Activated CD4-positive, CD25-positive, alpha-beta regulatory T cell treated with anti-CD3 and anti-CD28 coated beads, Interleukin-2, amount 50 U/mL, for 72 hours (primary cell): ENCODE measurements around the gene EPS8L2.

ENCODE experiments used
- DNase-seq: peaks from one replicate; pipeline ENCODE4 v3.0.0; 2021

The EPS8L2 gene

DNA sequence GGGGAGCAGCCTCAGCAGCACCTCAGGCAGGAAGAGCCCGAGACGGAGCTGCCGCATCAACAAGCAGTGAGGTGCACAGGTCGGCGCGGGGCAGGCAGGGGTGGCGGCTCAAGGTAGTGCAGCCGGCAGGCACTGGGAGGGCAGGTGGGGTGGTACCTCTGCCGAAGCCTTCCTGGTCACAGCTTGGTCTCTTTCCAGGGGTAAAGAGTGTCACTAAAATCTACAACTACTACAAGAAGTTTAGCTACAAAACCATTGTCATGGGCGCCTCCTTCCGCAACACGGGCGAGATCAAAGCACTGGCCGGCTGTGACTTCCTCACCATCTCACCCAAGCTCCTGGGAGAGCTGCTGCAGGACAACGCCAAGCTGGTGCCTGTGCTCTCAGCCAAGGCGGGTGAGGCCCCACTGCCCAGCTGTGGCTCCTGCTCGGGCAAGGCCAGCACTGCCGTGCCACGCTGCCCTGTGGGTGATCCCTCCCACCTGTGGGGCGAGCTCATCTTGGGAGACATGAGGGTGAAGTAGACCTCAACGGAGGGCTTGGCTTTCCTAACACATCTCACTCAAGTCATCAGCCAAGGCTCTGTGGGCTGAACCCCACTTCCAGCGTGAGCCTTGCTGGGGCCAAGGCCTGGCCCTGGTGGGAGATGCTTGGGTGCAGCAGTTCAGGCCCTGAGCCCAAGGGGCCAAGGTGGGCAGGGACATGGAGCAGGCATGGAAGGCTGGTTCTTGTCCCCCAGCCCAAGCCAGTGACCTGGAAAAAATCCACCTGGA lies 57.7 kb downstream of the EPS8L2 start:
- DNase-seq: no peak

DNA sequence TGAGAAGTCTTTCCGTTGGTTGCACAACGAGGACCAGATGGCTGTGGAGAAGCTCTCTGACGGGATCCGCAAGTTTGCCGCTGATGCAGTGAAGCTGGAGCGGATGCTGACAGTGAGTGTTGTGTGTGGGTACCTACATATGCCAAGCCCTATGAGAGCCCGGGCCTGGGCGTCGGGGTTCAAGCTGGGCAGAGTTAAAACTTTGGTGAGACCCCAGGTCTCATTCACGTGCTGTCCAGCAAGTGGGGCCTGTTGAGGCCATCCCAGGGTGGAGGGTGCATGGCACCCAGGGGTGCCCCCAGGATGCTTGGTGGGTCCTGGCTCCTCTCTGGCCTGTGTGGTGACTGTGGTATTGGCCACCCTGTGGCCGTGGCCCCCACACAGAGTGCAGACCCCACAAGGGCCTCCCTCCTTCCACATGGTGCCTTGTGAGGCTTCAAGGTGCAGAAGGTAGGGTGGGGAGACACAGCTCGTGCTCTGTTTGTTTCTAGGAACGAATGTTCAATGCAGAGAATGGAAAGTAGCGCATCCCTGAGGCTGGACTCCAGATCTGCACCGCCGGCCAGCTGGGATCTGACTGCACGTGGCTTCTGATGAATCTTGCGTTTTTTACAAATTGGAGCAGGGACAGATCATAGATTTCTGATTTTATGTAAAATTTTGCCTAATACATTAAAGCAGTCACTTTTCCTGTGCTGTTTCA lies 58.4 kb downstream of the EPS8L2 start:
- no peak for DNase-seq

DNA sequence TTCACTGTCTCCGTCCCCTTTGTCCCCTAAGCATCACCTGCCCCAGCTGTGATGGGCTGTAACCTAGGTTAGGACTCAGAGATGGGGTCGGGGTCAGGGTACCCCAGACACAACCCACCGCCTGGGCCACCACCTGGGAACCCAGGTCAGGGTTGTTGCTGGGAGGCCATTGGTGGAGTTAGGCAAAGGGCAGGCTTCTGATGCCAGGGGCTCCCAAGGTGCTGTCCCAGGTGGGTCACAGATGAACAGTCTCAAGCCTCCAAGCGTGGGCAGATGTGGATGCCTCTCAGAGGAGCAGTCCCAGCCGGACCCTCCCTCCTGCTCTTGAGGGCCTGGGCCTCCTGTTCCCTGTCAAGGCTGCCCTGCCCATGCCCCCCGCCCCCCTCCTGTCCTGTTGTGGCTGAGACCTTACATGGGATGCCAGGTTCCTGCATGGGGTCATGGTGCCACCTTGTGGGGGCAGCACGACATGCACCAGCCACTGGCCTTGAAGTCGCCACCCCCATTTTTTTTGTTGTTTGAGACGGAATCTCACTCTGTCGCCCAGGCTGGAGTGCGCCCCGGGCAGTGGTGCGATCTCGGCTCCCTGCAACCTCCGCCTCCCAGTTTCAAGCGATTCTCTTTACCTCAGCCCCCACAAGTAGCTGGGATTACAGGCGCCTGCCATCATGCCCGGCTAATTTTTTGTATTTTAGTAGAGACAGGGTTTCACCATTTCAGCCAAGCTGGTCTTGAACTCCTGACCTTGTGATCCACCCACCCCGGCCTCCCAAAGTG lies 59.2 kb downstream of the EPS8L2 start:
- peak; percentile 47 for DNase-seq

DNA sequence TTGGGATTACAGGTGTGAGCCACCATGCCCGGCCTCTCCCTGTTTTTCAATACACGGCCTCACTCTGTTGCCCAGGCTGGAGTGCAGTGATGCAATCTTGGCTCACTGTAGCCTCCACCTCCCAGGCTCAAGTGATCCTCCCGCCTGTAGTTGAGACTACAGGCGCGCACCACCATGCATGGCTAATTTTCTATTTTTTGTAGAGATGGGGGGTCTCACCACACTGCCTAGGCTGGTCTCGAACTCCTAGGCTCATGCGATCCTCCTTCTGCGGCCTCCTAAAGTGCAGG lies 59.7 kb downstream of the EPS8L2 start:
- no peak for DNase-seq

DNA sequence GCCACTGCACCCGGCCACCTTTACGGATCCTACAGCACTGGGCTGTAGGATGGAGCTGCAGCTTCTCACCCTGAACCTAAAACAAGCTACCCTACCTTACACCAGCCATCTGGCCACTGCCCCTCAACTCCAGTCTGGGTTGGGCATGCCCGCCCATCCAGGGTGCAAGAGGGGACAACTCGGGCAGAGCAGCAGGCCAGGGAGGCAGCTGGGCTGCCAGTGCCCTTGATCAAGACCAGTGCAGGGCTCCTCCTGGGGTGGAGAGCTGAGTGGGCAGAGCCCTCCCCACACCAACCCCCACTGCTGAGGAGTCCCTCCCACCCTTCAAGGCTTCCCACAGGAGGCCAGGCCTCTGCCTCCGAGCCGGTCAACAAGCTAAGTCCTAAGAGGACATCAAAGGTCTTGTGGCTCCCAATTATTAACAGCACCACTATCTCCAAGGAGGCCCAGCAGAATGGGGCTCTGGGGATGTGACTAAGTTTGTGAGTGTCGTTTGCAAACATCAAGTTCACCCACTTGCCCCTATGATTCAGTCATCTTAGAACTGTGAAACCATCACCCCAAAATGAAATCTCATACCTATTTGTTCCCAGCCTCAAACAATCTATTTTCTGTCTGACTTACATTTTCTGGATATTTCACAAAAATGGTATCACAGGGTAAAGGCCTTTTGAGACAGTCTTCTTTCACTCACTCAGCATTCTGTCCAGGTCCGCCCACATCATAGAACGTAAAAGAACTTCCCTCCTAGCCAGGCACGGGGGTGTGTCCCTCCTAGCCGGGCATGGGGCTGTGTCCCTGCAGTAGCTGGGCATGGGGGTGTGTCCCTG lies 60.3 kb downstream of the EPS8L2 start:
- no peak for DNase-seq

DNA sequence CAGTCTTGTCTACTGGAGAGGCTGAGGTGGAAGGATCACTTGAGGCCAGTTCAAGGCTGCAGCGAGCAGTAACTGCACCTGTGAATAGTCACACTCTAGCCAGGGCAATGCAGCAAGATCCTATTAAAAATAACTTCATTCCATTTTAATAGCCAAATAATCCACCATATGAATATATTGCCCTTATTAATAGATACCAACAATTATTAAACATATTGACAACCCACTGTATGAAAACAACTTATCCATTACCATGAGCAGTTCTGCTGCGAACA lies 60.8 kb downstream of the EPS8L2 start:
- DNase-seq: no peak

DNA sequence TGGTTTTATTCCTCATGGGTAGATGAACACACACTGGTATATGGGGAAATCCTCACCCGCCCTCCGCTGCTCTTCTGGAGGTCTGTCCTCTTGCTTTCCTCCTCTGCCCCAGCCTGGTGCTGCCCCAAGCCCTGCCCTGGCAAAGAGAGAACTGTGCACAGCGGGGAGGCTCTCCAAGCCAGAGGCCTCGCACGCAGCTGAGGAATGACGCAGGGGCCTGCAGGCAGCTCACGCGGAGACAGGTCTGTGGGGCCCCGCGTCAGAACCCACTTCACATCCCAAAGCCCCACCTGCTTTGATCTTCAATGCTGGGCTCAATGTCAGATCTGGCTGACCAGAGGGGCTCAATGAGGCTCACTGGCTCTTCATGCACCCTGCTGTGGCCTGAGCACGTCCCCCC lies 61.2 kb downstream of the EPS8L2 start:
- no peak for DNase-seq

DNA sequence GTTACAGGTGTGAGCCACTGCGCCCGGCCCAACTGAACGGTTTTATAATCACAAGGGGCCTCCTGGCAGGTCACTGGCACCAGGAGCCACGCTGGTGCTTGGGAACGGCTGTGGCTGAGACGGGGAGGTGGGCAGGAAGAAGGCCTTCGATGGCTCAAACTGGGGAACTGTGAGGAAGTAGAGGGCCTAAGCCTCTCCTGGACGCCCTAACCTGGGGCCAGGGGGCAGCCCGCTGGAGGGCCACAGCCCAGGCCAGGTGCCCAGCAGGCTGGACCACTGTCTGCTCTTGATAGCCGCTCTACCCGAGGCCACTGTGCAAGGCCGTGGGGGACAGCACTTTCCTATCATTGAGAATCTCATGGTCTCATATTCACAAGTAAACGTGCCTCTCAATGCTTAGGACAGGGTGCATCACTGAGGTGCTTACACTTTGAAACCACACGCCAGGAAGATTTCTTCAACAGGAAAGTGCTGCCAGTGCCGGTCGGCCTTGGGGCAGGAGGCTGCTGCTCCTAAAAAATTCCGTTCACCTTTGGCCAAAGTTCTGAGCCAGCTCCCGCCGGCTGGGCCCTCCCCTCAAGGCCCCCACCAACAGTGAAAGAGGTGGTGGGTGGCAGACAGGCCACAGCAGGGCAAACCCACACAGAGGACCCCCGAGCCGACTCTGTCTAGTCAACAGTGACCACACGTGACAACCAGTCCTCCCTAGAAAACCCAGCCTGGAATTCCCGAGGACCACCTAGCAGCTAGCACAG lies 64.0 kb downstream of the EPS8L2 start:
- no peak for DNase-seq

DNA sequence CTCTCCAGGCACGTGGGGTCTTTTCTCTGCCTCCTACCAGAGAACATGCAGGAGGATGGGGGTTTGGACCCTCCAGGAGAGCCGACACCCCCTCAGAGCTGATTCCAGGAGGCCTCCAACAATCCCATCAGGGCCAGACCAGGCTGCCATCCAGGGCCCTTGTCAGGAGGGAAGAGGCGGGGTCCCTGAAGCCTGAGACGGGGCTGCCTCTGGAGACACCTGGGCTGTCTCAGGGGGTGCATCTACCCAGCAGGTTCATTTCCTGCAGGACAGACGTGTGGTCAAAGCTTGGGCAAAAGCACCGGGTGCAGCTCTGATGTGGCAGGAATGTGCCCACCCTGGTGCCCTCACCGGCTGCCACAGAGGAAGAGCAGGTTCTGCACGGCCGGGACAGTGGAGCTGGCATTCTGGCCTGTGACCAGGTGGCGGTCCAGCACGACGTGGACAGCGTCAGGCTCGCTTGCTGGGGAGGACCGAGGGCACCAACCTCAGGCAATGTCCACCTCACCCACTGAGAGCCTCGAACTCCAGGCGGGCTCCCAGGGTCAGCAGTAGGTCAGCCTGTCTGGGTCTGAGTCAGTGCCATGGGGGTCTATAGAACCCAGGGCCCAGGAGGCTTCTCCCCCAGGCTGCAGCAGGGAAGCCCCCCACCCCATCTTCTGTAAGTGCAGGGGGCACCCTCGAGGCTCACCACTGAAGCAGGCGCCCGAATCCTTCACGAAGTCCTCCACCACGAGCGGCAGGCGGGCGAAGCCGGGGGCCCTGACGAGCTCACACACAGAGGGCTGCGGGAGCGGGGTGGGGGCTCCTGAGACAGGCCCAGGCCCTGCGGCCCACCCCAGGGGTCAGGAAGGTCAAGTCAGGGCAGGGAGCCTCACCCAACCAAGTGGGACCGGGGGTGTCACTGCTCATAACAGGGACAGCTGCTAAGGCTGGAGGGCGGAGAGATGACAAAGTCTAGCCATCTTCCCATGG lies 64.9 kb downstream of the EPS8L2 start:
- no peak for DNase-seq

DNA sequence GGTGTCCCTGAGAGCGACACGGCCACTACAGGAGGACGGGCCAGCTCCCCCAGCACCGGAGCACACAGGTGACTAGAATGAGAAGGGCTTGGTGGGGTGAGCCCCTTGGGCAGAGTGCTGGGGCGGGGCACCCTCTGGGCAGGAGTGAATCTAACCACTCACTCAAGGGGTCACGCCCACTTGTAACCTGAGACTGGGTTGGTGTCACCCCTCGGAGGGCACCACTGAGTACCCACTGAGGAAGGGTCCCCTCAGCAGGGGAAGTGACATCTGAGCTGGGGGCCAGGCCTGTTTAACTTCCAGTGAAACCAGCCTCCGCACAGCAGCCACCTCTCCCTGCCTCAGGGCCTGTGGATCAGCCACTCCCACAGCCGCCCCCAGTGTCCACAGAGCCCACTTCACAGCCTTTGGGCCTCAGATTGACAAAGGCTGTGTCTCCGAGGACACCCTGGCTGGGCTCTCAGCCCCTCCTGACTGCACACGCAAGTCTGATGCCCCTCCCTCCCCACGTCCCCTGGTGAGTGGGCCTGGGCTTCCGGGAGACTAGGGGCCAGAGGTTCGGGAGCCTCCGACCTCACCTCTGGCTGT lies 65.7 kb downstream of the EPS8L2 start:
- DNase-seq: no peak

DNA sequence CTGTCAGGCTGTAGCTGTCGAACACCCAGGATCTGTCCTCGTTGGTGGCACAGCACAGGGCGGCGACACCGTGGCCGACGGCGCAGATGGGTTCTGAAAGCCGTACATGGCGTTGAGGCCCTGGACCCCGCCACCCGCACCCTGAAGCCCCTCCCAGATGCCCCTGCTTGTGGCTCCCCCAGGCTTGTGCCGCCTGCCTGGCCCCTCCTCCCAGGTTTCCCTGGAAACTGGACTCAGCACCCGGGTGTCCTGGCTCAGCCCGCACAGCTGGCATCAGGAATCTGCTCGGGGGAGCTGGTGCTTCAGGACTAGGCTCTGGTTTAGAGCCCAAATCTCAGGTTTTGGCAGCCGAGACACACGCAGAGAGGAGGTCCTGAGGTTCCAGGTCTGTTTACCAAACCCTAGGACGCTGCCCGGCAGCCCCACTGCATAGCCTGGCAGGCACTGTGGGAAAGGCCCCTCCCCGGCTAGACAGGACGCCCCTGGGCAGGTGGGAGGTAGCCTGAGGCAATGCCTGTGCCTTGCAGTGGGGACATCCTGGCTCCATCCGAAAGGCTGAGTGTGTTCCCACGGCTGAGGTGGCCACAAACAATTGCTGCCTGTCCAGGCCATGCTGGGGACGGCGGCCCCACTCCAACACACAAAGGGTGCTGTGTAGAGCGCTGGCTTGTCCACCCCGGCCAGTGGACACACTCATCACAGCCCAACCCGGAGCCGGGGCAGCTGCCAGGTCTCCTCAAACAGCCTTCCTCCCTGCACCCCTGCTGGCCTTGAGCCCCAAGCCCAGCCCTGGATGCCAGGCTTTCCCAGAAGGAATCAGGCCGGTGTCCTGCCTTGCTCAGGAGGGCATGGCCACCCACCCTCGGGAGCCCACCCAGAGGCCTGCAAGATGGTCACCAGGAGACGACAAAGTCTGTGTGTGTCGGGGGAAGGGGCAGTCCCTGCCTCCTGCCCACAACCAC lies 66.7 kb downstream of the EPS8L2 start:
- DNase-seq: no peak

DNA sequence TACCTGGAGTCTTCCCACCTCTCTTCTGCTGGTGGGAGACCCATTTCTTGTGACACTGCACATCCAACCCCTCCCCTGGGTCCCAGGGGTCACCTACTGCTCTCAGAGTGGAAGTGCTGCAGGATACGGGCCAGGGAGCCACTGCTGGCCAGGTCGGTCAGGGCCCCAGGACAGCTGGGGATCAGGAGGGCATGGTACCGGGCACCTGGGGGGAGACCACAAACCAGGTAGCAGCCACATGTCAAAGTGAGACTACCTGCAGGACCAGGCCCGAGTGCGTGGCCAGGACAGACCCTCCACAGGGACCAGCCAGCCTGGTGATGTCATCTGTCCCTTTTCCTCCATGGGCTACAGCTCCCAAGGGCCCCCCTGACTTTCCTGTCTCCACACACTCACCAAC lies 67.4 kb downstream of the EPS8L2 start:
- no peak for DNase-seq

DNA sequence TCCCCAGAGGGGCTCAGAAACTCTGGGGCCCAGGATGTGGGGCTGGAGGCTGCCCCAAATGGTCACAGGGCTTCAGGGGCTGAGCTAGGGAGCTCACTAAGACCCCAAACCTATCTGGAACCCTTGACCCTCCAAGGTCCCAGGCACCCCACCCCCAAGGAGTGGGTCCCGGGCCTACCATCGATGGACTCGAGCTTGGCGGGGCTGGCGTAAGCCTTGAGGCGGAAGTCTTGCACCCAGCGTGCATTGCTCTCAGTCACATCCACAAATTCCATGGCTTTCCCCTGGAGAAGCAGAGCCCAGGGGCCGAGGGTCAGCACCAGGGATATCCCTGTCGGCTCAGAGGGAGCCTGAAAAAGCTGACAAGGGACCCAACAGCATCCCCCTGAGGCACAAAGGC lies 67.8 kb downstream of the EPS8L2 start:
- no peak for DNase-seq

DNA sequence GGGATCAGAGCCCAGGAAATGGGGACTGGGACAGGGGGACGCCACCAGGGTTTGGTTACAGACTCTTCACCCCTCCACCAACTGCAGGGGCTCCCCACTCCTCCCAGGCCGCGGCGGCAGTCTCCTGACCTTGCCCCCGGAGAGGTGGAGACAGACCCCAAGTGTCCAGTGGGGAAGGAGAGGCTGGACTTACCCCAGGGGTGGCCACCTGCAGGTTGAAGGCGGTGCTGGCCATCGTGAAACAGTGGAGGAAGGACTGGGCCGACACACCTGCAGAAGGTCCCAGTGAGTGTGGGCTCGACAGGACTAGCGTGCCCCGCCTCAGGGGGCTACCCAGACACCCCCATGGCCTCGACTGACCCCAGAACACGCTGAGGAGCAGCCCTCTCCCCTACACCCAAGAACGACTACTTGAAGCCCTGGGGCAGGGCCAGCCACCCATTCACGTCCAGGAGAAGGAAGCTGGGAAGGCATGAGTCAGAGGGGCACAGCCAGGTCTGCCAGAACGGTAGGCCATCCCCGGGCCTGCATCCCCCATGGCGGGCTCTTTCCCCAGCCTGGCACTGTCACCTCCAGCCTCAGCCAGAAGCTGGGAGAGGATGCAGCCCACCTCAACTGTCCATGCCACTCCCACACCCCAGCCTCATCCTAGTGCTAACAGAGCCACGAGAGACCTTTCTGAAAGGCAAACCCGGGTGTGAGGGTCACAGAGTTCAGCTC lies 69.0 kb downstream of the EPS8L2 start:
- DNase-seq: no peak

DNA sequence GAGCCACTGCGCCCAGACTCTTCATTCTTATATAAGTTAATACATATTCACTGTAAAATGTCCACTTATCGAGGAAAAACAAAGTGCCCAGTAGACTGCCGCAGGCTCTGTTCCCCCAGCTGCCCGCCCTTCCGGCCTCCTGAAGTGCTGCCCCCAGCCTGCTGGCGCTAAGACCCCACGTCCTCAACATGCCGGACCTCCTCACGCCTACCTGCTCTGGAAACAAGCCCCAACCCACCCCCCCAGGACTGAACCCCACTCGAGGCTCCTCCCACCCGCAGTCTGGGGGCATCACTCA lies 70.2 kb downstream of the EPS8L2 start:
- no peak for DNase-seq

DNA sequence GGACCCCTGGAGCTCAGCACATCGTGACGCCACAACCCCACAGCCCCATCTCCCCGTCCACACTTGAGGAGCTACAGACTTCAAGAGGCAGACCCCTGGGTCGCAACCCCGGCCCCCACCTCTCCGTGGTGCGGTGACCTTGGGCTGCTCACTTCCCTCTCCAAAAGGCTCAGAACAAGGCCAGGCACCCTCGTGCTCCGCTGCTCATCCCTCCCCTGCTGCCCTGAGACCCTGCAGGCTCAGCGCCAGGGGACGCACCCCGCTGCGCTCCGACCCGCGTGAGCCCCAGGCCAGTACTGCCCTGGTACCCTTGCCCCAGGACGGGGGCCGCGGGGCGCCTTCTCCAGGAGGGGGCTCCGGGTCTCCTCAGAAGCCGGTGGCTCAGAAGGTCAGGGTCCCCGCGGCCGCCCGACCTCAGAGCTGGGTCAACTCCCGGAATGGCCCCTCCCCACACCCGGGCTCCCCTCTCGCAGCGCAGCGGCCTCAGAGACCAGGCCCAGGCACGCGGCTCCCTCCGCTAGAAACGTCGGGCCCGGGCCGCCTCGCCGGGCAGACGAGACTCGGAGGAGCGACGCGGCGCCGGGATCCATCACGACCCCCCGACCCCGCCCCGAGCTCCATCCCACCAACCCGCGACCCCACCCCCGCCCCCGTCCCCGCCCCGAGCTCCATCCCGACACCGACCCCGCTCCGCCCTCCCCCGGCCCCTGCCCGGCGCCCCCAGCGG lies 70.7 kb downstream of the EPS8L2 start:
- DNase-seq: peak; percentile 59
